Neural cell (in vitro differentiated cells): ENCODE results near the gene FRA10AC1.

Source experiments
- EZH2 ChIP-seq: fragments of 200-600, 300-800 bp; shearing (Covaris generic), sonication (generic); IDR thresholded peaks from 2 replicates; pipeline ENCODE4 v1.6.1; 2014; ENCODE audit warnings: antibody characterized with exemption, low read length, borderline replicate concordance, mild to moderate bottlenecking; ENCODE audit not compliant: insufficient read depth, poor library complexity, severe bottlenecking
- POLR2AphosphoS5 ChIP-seq: IDR thresholded peaks from 2 replicates; pipeline ENCODE4 v1.6.1; 2012
- RAD21 ChIP-seq: fragments of 450-650 bp; conservative IDR thresholded peaks from 2 replicates; pipeline ENCODE4 v1.6.1; 2014; ENCODE audit warnings: antibody characterized with exemption, mild to moderate bottlenecking, moderate library complexity
- TAF1 ChIP-seq: IDR thresholded peaks from 2 replicates; pipeline ENCODE4 v1.6.1; 2012; ENCODE audit warnings: low read depth
- TF ChIP-seq, protein P1 (sequence below): fragments of 450-650 bp; IDR thresholded peaks from 2 replicates; pipeline ENCODE4 v1.5.1; 2014; ENCODE audit warnings: antibody characterized with exemption, mild to moderate bottlenecking, moderate library complexity; ENCODE audit not compliant: poor library complexity, severe bottlenecking
- TF ChIP-seq, protein P2 (sequence below): IDR thresholded peaks from 2 replicates; pipeline ENCODE4 v1.6.1; 2012; ENCODE audit warnings: borderline replicate concordance

DNA sequence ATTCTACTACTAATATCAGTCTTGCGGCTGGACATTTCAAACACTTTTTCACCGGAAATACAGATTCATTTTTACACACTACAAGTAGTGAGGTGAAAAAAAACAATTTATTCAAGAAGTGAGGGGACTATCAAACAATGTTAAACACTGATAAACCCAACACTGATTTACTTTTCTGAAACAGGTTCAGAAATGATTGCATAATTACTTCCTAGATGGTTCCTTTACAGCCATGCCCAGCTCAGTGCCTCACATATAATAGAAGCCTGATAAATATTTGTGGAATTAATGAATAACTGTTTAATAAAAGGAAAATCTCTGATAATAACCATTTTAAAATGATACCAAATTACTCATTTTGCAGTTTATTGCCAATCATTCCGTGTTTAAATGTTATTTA is 34.6 kb downstream of the FRA10AC1 start:
- TF ChIP-seq, protein P1, sequence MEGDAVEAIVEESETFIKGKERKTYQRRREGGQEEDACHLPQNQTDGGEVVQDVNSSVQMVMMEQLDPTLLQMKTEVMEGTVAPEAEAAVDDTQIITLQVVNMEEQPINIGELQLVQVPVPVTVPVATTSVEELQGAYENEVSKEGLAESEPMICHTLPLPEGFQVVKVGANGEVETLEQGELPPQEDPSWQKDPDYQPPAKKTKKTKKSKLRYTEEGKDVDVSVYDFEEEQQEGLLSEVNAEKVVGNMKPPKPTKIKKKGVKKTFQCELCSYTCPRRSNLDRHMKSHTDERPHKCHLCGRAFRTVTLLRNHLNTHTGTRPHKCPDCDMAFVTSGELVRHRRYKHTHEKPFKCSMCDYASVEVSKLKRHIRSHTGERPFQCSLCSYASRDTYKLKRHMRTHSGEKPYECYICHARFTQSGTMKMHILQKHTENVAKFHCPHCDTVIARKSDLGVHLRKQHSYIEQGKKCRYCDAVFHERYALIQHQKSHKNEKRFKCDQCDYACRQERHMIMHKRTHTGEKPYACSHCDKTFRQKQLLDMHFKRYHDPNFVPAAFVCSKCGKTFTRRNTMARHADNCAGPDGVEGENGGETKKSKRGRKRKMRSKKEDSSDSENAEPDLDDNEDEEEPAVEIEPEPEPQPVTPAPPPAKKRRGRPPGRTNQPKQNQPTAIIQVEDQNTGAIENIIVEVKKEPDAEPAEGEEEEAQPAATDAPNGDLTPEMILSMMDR = no peak
- no peak for TF ChIP-seq TAF1
- no peak for TF ChIP-seq POLR2AphosphoS5
- TF ChIP-seq RAD21 = no peak
- TF ChIP-seq EZH2 = no peak
- TF ChIP-seq, protein P2, sequence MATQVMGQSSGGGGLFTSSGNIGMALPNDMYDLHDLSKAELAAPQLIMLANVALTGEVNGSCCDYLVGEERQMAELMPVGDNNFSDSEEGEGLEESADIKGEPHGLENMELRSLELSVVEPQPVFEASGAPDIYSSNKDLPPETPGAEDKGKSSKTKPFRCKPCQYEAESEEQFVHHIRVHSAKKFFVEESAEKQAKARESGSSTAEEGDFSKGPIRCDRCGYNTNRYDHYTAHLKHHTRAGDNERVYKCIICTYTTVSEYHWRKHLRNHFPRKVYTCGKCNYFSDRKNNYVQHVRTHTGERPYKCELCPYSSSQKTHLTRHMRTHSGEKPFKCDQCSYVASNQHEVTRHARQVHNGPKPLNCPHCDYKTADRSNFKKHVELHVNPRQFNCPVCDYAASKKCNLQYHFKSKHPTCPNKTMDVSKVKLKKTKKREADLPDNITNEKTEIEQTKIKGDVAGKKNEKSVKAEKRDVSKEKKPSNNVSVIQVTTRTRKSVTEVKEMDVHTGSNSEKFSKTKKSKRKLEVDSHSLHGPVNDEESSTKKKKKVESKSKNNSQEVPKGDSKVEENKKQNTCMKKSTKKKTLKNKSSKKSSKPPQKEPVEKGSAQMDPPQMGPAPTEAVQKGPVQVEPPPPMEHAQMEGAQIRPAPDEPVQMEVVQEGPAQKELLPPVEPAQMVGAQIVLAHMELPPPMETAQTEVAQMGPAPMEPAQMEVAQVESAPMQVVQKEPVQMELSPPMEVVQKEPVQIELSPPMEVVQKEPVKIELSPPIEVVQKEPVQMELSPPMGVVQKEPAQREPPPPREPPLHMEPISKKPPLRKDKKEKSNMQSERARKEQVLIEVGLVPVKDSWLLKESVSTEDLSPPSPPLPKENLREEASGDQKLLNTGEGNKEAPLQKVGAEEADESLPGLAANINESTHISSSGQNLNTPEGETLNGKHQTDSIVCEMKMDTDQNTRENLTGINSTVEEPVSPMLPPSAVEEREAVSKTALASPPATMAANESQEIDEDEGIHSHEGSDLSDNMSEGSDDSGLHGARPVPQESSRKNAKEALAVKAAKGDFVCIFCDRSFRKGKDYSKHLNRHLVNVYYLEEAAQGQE = no peak
